Measurements from ENCODE around the gene CASP8AP2. TPM values are rescaled to one million over a fixed set of nuclear protein-coding genes. Genes with fewer than 3 reads are reported as not detected.
"Not testable (repeated sequence)": the region's sequence is repeated elsewhere in the genome, so short reads cannot be mapped to it uniquely, and the experiment has no call there.

CASP8AP2 gene
- total and polyA plus RNA-seq, 9 donors = 5.2 to 18.1 (median 15.5) TPM

DNA sequence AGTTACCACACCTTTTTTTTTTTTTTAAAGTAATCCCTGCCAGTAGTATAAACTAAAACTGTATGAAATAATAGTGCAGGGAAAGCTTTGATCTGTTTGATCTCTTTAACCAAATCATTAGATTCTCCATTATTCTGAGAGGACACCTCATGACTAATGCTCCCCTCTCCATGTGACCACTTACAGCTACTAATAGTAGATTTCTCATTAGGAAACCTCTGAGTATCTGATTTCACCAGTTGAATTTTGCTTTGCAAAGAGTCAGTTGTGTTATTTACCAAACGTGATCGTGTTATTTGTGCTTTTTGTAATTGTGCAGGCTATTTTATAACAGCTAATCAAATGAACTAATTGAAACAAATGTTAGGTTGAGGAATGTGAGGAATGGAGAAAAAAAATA lies 12.5 kb downstream of the CASP8AP2 start:
- Histone ChIP-seq H3K4me3 (no peak overlapping the region), H3K27ac (no peak overlapping the region), H3K9me3 (no peaks in the 10 kb centered on the region), H3K27me3 (no peaks in the 10 kb centered on the region), H3K36me3 (no peaks in the 10 kb centered on the region), H3K4me1 (ENCODE audit: insufficient read depth) (peaks cover 2% of the 10 kb centered on the region)
- TF ChIP-seq POLR2A (IDR thresholded peaks at IDR 0.05) = no peak
- TF ChIP-seq, protein P1, sequence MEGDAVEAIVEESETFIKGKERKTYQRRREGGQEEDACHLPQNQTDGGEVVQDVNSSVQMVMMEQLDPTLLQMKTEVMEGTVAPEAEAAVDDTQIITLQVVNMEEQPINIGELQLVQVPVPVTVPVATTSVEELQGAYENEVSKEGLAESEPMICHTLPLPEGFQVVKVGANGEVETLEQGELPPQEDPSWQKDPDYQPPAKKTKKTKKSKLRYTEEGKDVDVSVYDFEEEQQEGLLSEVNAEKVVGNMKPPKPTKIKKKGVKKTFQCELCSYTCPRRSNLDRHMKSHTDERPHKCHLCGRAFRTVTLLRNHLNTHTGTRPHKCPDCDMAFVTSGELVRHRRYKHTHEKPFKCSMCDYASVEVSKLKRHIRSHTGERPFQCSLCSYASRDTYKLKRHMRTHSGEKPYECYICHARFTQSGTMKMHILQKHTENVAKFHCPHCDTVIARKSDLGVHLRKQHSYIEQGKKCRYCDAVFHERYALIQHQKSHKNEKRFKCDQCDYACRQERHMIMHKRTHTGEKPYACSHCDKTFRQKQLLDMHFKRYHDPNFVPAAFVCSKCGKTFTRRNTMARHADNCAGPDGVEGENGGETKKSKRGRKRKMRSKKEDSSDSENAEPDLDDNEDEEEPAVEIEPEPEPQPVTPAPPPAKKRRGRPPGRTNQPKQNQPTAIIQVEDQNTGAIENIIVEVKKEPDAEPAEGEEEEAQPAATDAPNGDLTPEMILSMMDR (IDR thresholded peaks at IDR 0.05) = no peak
- TF ChIP-seq EP300 (IDR thresholded peaks at IDR 0.05) = no peak
- 71 to 80% (median 74%) methylated on average over 2 of the region's 2 CpGs for WGBS, 3 donors
- intact Hi-C loops (cut with DNase I) = no loop called here
- no peak for DNase-seq

DNA sequence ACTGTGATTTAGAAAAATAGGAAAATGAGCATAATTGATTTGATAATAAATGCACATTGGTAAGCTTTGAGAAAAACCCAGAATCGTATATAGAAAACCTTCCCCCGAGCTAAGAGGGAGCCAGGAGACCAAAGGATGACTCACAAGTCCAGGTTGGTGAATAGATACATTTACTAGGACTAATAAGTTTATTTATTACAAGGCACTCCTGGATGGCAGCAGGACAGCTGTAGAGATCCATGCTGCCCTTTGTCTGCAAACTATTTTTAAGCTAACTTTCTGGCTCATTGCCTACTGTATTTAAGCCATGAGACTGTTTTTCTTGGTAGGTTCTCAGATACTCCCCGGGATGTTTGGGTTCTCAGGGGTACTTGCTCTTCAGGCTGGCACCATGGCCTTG lies 13.4 kb downstream of the CASP8AP2 start:
- H3K9me3 ChIP-seq = no peaks in the 10 kb centered on the region
- H3K27ac ChIP-seq = no peak overlapping the region
- no peaks in the 10 kb centered on the region for H3K36me3 ChIP-seq
- intact Hi-C loops (cut with DNase I) = no loop called here
- no peak for DNase-seq
- H3K4me3 ChIP-seq = no peak overlapping the region
- TF ChIP-seq EP300 (IDR thresholded peaks at IDR 0.05) = no peak
- TF ChIP-seq POLR2A (IDR thresholded peaks at IDR 0.05) = no peak
- 28 to 50% (median 29%) methylated on average over 3 of the region's 3 CpGs for WGBS, 3 donors
- H3K27me3 ChIP-seq = no peaks in the 10 kb centered on the region
- peaks cover 2% of the 10 kb centered on the region for H3K4me1 ChIP-seq (ENCODE audit: insufficient read depth)

DNA sequence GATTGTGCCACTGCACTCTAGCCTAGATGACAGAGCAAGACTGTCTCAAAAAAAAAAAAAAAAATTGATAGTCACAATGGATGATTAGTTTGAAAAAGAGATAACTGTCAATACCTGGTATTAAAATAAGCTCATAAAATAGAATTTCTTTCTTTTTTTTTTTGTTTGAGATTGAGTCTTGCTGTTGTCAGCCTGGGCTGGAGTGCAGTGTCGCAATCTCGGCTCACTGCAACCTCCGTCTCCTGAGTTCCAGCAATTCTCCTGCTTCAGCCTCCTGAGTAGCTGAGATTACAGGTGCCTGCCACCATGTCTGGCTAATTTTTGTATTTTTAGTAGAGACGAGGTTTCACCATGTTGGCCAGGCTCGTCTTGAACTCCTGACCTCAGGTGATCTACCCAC lies 17.8 kb downstream of the CASP8AP2 start:
- 94 to 95% (median 94%) methylated on average over 5 of the region's 5 CpGs for WGBS, 3 donors
- H3K27ac ChIP-seq, H3K36me3 ChIP-seq: not testable (repeated sequence)

DNA sequence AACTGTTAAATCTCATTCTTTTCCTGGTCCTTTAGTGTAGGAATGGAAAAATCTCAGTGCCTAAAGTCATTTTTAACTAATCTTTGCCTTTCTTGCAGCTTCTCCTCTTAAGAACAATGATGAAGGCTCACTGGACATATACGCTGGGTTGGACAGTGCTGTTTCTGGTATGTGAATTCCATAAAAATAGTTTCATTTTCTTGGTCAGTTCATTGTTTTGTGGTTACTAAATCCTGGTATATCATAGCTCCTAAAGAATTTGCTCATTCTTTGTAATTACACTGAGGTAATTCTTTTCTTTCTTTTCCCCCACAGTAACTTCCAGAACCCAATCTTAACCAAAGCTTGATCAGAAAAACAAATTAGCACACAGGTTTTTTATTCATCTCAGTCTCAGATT lies 23.4 kb downstream of the CASP8AP2 start:
- no peak for DNase-seq
- H3K4me1 ChIP-seq (ENCODE audit: insufficient read depth) = no peaks in the 10 kb centered on the region
- TF ChIP-seq, protein P1 (IDR thresholded peaks at IDR 0.05) = no peak
- TF ChIP-seq POLR2A (IDR thresholded peaks at IDR 0.05) (no peak), EP300 (IDR thresholded peaks at IDR 0.05) (no peak)
- no peak overlapping the region for H3K4me3 ChIP-seq
- H3K9me3 ChIP-seq = no peaks in the 10 kb centered on the region
- H3K36me3 ChIP-seq = no peaks in the 10 kb centered on the region
- intact Hi-C loops (cut with DNase I) = no loop called here
- no peaks in the 10 kb centered on the region for H3K27me3 ChIP-seq
- 96 to 98% (median 97%) methylated on average over 1 of the region's 1 CpG for WGBS, 3 donors
- no peak overlapping the region for H3K27ac ChIP-seq

More for the DNA sequence above, 17.8 kb downstream of the CASP8AP2 start:
- intact Hi-C loops (cut with DNase I); DNase-seq; H3K27me3 ChIP-seq; H3K4me1 ChIP-seq (ENCODE audit: insufficient read depth); H3K9me3 ChIP-seq; H3K4me3 ChIP-seq: not testable (repeated sequence)

DNA sequence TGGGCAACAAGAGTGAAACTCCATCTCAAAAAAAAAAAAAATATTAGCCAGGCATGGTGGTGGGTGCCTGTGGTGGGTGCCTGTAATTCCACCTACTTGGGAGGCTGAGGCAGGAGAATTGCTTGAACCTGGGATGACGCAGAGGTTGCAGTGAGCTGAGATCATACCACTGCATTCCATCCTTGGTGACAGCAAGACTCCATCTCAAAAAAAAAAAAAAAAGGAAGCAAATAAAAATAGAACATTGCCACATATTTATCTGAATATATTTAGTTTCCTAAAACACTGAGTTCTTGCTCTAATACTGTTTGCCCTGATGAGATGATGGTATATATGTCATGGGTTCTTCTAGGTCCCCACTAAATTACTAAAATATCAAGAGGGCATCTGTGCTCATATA lies 28.4 kb downstream of the CASP8AP2 start:
- Histone ChIP-seq H3K27me3 (no peaks in the 10 kb centered on the region), H3K4me3 (no peak overlapping the region), H3K4me1 (ENCODE audit: insufficient read depth) (no peaks in the 10 kb centered on the region), H3K36me3 (no peaks in the 10 kb centered on the region), H3K9me3 (no peaks in the 10 kb centered on the region), H3K27ac (no peak overlapping the region)
- WGBS, 3 donors = 89 to 100% (median 89%) methylated on average over 1 of the region's 1 CpG
- intact Hi-C loops (cut with DNase I) = no loop called here
- no peak for DNase-seq
- TF ChIP-seq EP300 (IDR thresholded peaks at IDR 0.05) (no peak), POLR2A (IDR thresholded peaks at IDR 0.05) (no peak)
- TF ChIP-seq, protein P1 (IDR thresholded peaks at IDR 0.05) = no peak

DNA sequence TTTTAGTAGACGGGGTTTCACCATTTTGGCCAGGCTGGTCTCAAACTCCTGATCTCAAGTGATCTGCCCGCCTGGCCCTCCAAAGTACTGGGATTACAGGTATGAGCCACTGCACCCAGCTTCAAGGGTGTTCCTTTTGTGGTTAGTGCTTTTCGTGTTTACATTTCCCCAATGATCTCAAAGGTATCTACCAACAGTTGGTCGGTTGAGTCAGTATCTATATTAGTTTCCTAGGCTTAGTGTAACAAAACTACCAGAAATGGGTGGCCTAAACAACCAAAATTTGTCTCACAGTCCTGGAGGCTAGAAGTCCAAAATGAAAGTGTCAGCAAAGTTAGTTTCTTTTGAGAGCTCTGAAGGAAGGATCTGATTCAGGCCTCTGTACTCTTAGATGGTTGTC lies 30.1 kb downstream of the CASP8AP2 start:
- 93 to 96% (median 95%) methylated on average over 4 of the region's 4 CpGs for WGBS, 3 donors
- DNase-seq = no peak
- H3K9me3 ChIP-seq = no peaks in the 10 kb centered on the region
- TF ChIP-seq POLR2A (IDR thresholded peaks at IDR 0.05) = no peak
- no peak for TF ChIP-seq EP300 (IDR thresholded peaks at IDR 0.05)
- TF ChIP-seq, protein P1 (IDR thresholded peaks at IDR 0.05) = no peak
- no peak overlapping the region for H3K4me3 ChIP-seq
- H3K27ac ChIP-seq = no peak overlapping the region
- intact Hi-C loops (cut with DNase I) = no loop called here
- H3K36me3 ChIP-seq = no peaks in the 10 kb centered on the region
- H3K4me1 ChIP-seq (ENCODE audit: insufficient read depth) = no peaks in the 10 kb centered on the region
- H3K27me3 ChIP-seq = no peaks in the 10 kb centered on the region
